Activated naive CD4-positive, alpha-beta T cell treated with anti-CD3 and anti-CD28 coated beads, Interleukin-2, amount 50 U/mL, for 72 hours (primary cell): ENCODE measurements around the gene MPPE1. TPM values are rescaled to one million over a fixed set of nuclear protein-coding genes. Genes with fewer than 3 reads are reported as not detected.
A peak's percentile ranks its signal among the peaks of the same experiment; 100 is the strongest.

ENCODE experiments used
- ATAC-seq, 2 donors: fragments of 150-1000 bp; cut with Tn5 transposase; 2 replicates each; pipeline ENCODE4 v1.10.0; 2021; ENCODE audit warnings: mild to moderate bottlenecking in 2 of 2, moderate library complexity in 2 of 2
- DNase-seq, 2 donors: peaks; one replicate each; pipeline ENCODE4 v3.0.0; 2021 to 2022; ENCODE audit warnings: low spot score in 2 of 2
- H3K27ac Mint-ChIP-seq, 2 donors: one replicate each; pipeline ENCODE4 v1.8.0; 2022; ENCODE audit warnings: mild to moderate bottlenecking in 2 of 2, mixed read lengths in 2 of 2
- H3K36me3 Mint-ChIP-seq, 2 donors: one replicate each; pipeline ENCODE4 v1.8.0; 2022; ENCODE audit warnings: mixed read lengths in 2 of 2
- H3K9me3 Mint-ChIP-seq, 2 donors: one replicate each; pipeline ENCODE4 v1.8.0; 2022; ENCODE audit warnings: mixed read lengths in 2 of 2
- total RNA-seq, 2 donors: library from RNA; stranded (reverse); gene quantifications; one replicate each; pipeline ENCODE4 v1.2.3, GENCODE V29; 2022

Gene MPPE1
- total RNA-seq, 2 donors from 2014 or later, result 38.1 to 67.2 TPM

GRCh38 chr18:11851146-11851805, 56.8 kb downstream of the MPPE1 start, which contains the start of gene CHMP1B:
Gene CHMP1B (plus strand): TSS chr18:11851413. CDS start chr18:11851512, 99 bp downstream.
- H3K27ac Mint-ChIP-seq, result peak within 1 kb of the TSS; percentile 93 to 100
- DNase-seq (peak; percentile 93 to 96), ATAC-seq (peak; percentile 93 to 98)
- H3K9me3 Mint-ChIP-seq, result no peaks in the 10 kb centered on the region
- peaks cover 16 to 22% of the 10 kb centered on the region in 2 donors for H3K36me3 Mint-ChIP-seq

- Mint-ChIP-seq H3K9me3 (no peaks in the 10 kb centered on the region), H3K27ac (peak overlapping the region; percentile 93 to 100), H3K36me3 (peaks cover 16 to 22% of the 10 kb centered on the region in 2 donors)
- DNase-seq, result no peak
- peak; percentile 30 to 48 for ATAC-seq
Observed at GRCh38 chr18:11850821-11851145, 57.3 kb downstream of the MPPE1 start.

GRCh38 chr18:11849841-11850634, 58.1 kb downstream of the MPPE1 start:
- DNase-seq (peak; percentile 27 to 74), ATAC-seq (peak in 1 of 2 donors; percentile 51)
- Mint-ChIP-seq H3K36me3 (peaks cover 16 to 22% of the 10 kb centered on the region in 2 donors), H3K9me3 (no peaks in the 10 kb centered on the region), H3K27ac (peak overlapping the region; percentile 93 to 100)

DNA sequence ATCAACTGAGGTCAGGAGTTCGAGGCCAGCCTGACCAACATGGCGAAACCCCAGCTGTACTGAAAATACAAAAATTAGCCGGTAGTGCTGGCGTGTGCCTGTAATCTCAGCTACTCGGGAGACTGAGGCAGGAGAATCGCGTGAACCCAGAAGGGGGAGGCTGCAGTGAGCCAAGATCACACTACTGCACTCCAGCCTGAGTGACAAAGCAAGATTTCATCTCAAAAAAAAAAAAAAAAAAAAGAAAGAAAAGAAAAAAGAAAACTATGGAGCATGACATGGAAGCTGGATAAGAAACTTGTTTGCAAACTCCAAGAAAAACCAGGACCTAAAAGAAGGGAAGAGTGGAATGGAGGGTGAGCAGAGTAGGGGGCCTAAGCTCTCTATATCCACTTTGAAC, 58.8 kb downstream of the MPPE1 start:
- DNase-seq (no peak), ATAC-seq (no peak)
- no peaks in the 10 kb centered on the region for H3K9me3 Mint-ChIP-seq
- peaks cover 16 to 22% of the 10 kb centered on the region in 2 donors for H3K36me3 Mint-ChIP-seq
- peak overlapping the region; percentile 29 to 93 for H3K27ac Mint-ChIP-seq

GRCh38 chr18:11847811-11848210, 60.3 kb downstream of the MPPE1 start:
- peaks cover 16 to 22% of the 10 kb centered on the region in 2 donors for H3K36me3 Mint-ChIP-seq
- no peak overlapping the region for H3K27ac Mint-ChIP-seq
- no peaks in the 10 kb centered on the region for H3K9me3 Mint-ChIP-seq
- DNase-seq (no peak), ATAC-seq (no peak)

DNA sequence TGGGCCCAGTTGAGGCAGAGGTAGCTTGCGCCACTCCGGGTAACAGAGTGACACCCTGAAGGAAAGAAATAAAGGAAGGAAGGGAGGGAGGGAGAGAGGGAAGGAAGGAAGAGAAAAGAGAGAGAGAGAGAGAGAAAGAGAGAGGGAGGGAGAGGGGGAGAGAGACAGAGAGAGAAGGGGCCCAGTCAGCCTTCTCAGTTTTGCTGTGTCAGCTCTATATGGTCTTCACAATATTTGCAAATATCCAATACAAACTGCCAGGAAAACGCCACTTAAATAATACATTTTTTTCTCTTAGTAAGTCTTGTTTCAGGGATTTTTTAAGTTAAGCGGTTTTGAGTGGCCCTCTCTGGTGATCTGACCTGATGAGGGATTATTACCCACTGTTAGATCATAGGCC, 62.5 kb downstream of the MPPE1 start:
- H3K9me3 Mint-ChIP-seq, result no peaks in the 10 kb centered on the region
- H3K36me3 Mint-ChIP-seq, result peaks cover 0 to 6% of the 10 kb centered on the region in 2 donors
- H3K27ac Mint-ChIP-seq, result no peak overlapping the region
- ATAC-seq (no peak), DNase-seq (no peak)

DNA sequence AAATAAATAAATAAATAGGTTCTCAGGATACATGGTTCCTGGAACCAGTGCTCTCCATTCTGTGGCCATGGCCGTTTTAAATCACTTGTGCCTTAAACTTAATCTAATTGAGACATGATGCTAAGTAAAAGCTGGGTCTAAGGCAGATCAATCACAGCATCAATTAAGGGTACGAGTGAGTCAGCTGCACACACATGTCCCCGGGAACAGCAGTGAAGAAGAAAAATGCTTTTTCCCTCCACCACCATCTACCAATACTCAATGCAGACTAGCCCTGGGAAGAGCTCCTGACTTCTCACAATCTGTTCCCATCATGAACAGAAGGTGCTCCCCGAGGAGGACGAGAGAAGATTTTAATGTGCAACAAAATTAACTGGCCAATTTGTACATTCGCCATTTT, 63.7 kb downstream of the MPPE1 start:
- DNase-seq, result no peak

DNA sequence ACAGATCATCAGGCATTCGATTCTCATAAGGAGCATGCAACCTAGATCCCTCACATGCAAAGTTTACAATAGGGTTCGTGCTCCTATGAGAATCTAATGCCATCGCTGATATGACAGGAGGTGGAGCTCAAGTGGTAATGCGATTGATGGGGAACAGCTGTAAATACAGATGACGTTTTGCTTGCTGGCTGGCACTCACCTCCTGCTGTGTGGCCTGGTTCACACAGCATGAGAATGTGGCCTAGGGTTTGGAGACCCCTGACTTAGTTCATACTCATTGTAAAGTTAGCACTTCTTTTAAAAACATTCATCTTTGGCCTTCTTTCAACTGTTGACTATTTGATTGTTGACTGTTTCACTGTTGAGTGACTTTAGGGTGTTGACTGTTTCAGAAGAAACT, 65.6 kb downstream of the MPPE1 start:
- Mint-ChIP-seq H3K9me3 (no peaks in the 10 kb centered on the region), H3K36me3 (no peaks in the 10 kb centered on the region), H3K27ac (no peak overlapping the region)
- ATAC-seq, result no peak
- DNase-seq, result no peak

More for the DNA sequence above, 63.7 kb downstream of the MPPE1 start:
- H3K9me3 Mint-ChIP-seq, result no peaks in the 10 kb centered on the region
- no peak for ATAC-seq
- no peaks in the 10 kb centered on the region for H3K36me3 Mint-ChIP-seq
- no peak overlapping the region for H3K27ac Mint-ChIP-seq

GRCh38 chr18:11840493-11840892, 67.6 kb downstream of the MPPE1 start:
- ATAC-seq (no peak), DNase-seq (no peak)
- no peak overlapping the region for H3K27ac Mint-ChIP-seq
- H3K9me3 Mint-ChIP-seq, result no peaks in the 10 kb centered on the region
- no peaks in the 10 kb centered on the region for H3K36me3 Mint-ChIP-seq

- H3K36me3 Mint-ChIP-seq, result no peaks in the 10 kb centered on the region
- H3K9me3 Mint-ChIP-seq, result no peaks in the 10 kb centered on the region
- no peak for ATAC-seq
- no peak for DNase-seq
- no peak overlapping the region for H3K27ac Mint-ChIP-seq
Observed at GRCh38 chr18:11839556-11839955, 68.6 kb downstream of the MPPE1 start.

DNA sequence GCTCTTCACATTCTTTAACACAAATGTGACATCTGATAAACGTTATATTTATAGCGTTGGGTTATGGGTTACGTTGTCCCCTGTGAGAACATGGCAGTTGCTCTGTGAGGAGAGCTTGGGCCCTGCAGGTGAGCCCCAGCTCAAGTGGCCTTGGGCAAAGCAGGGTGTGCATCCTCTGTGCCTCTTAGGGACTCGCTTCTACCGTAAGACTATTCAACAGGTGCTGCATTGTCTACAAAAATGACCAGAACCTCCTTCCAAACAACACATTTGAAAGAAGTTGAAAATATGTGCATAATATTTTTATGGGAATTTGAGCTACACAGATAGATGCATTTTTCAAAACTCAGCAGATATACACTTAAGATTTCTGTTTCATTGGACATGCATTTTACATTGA, 73.3 kb downstream of the MPPE1 start:
- ATAC-seq, result no peak
- no peaks in the 10 kb centered on the region for H3K9me3 Mint-ChIP-seq
- H3K36me3 Mint-ChIP-seq, result no peaks in the 10 kb centered on the region
- no peak overlapping the region for H3K27ac Mint-ChIP-seq
- no peak for DNase-seq

Other genes starting within 250 kb of the MPPE1 start
- gene GNAL, start 219.1 kb downstream of the MPPE1 start, total RNA-seq, result under 1 TPM; 0.20 to 0.53 TPM
- 10 to 100 TPM; 23.5 to 26.4 TPM for gene CHMP1B, start 56.9 kb downstream of the MPPE1 start, total RNA-seq
- gene IMPA2, start 73.2 kb upstream of the MPPE1 start, total RNA-seq, result 10 to 100 TPM; 21.9 to 36.5 TPM
- not detected for gene ANKRD62, start 185.5 kb upstream of the MPPE1 start, total RNA-seq